ENCODE measurements around the gene SRGAP3.

The SRGAP3 gene

DNA sequence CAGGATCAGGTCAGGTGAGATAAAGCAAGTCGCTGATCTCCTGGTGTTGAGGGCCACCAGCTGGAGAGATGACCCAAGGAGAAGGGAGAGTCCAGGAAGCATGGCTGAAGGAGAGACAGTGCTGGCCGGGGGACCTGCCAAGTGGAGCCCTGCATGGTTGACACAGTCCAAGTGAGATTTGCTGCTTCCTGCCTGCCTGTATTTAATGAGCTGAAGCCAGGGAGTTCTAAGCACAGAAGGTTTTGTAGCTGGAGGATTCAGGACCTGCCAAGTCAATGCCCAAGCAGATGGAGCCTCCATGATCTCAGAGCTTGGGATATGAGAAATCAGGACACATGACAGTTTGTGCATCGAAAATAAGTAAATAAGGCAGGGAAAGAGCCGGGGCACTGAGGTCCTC, 125.6 kb downstream of the SRGAP3 start:
- no peak for TF ChIP-seq ZNF8 (CRISPR knock-in tag; IDR thresholded peaks at IDR 0.05)
- no peak for TF ChIP-seq GLIS3 (CRISPR knock-in tag; IDR thresholded peaks at IDR 0.05)
- TF ChIP-seq ARNTL (CRISPR knock-in tag; IDR thresholded peaks at IDR 0.05; ENCODE audit: borderline replicate concordance, low read depth), result no peak
- TF ChIP-seq RARB (CRISPR knock-in tag; IDR thresholded peaks at IDR 0.05), result no peak
- no peak for TF ChIP-seq SNAI2 (CRISPR knock-in tag; IDR thresholded peaks at IDR 0.05)
- TF ChIP-seq CSDC2 (CRISPR knock-in tag; IDR thresholded peaks at IDR 0.05), result no peak
- TF ChIP-seq, protein P1, sequence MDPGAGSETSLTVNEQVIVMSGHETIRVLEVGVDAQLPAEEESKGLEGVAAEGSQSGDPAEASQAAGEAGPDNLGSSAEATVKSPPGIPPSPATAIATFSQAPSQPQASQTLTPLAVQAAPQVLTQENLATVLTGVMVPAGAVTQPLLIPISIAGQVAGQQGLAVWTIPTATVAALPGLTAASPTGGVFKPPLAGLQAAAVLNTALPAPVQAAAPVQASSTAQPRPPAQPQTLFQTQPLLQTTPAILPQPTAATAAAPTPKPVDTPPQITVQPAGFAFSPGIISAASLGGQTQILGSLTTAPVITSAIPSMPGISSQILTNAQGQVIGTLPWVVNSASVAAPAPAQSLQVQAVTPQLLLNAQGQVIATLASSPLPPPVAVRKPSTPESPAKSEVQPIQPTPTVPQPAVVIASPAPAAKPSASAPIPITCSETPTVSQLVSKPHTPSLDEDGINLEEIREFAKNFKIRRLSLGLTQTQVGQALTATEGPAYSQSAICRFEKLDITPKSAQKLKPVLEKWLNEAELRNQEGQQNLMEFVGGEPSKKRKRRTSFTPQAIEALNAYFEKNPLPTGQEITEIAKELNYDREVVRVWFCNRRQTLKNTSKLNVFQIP (CRISPR knock-in tag; IDR thresholded peaks at IDR 0.05; ENCODE audit: borderline replicate concordance, low read depth), result no peak
- no peak for ATAC-seq

DNA sequence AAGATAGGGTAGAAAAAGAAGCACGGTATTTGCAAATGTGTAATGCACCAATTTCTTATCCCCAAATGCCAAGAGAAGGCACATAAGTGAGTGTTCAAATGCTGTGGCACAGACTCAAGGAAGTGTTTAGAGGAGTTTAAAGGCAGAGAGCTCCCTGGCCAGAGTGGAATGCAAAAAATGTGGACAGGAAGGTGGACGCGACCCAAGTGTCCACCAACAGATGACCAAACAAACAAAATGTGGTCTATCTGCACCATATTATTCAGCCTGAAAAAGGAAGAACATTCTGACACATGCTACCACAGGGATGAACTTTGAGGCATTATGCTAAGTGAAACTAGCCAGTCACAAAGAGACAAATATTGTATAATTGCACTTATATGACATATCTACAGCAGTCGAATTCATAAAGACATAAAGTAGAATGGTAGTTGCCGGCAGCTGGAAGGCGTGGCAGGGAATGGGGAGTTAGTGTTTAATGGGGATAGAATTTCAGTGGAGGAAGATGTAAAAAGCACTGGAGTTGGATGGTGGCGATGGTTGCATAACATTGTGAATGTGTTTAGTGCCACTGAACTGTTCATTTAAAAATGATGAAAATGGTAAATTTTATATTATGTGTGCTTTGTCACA, 126.6 kb downstream of the SRGAP3 start:
- TF ChIP-seq BACH2 (CRISPR knock-in tag; IDR thresholded peaks at IDR 0.05; ENCODE audit: borderline replicate concordance) (no peak), ISL1 (CRISPR knock-in tag; IDR thresholded peaks at IDR 0.05) (no peak), ZFP30 (CRISPR knock-in tag; IDR thresholded peaks at IDR 0.05) (no peak)
- TF ChIP-seq, protein P1 (CRISPR knock-in tag; IDR thresholded peaks at IDR 0.05; ENCODE audit: borderline replicate concordance, low read depth), result no peak
- TF ChIP-seq, protein P2, sequence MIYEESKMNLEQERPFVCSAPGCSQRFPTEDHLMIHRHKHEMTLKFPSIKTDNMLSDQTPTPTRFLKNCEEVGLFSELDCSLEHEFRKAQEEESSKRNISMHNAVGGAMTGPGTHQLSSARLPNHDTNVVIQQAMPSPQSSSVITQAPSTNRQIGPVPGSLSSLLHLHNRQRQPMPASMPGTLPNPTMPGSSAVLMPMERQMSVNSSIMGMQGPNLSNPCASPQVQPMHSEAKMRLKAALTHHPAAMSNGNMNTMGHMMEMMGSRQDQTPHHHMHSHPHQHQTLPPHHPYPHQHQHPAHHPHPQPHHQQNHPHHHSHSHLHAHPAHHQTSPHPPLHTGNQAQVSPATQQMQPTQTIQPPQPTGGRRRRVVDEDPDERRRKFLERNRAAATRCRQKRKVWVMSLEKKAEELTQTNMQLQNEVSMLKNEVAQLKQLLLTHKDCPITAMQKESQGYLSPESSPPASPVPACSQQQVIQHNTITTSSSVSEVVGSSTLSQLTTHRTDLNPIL (CRISPR knock-in tag; IDR thresholded peaks at IDR 0.05; ENCODE audit: low read depth), result no peak
- no peak for ATAC-seq

DNA sequence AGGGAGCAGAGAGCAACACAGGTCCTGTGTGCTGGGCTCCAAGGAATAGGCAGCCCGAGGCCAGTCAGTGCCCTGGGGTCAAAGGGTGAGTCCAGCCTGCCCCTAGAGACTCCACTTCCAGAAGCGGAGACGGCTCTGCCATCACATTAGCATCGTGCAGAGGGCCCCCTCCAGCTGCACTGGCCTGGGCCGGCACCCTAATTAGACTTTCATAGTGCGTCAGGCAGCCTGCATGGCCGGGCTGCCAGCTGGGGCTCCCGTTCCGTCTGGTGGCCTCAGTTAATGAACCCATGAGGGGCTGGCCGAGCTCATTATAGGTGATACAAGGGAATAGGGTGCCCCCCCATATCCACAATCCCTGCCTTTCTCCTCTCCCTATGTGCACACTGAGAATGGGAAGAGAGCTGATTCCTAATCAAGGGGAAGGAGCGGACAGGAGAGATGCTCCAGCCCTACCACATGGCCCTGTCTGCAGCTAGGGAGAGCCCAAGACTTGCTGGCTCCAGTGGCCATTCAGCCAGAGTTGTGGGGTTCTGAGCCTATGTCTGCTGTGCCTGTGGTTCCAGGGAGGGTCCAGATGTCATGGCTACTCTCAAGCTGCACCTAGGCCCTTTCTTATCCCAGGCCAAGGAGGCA, 128.0 kb downstream of the SRGAP3 start:
- no peak for TF ChIP-seq ZNF565 (CRISPR knock-in tag; conservative IDR thresholded peaks at IDR 0.05; ENCODE audit: low read depth)
- ATAC-seq, result no peak

DNA sequence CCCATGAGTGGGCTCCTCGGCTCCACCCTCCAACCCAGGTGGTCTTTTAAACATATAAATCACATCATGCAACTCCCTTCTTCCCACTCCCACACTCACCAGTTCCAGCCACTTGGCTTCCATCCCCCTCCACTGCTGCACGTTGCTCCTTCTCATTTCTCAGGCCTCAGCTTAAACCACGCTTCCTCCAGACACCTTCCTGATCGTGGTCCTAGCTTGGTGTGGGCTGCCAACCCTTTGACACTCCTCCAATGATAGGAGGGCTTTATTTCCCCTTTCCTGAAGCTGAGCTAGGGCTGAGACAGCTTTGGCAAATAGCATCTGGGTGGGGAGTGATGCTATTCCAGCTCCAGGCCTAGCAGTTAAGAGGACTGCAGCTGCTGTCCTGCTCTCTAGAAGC, 130.1 kb downstream of the SRGAP3 start:
- TF ChIP-seq, protein P2 (CRISPR knock-in tag; IDR thresholded peaks at IDR 0.05; ENCODE audit: low read depth), result no peak
- TF ChIP-seq ESRRG (CRISPR knock-in tag; IDR thresholded peaks at IDR 0.05), result no peak
- no peak for TF ChIP-seq ZNF565 (CRISPR knock-in tag; conservative IDR thresholded peaks at IDR 0.05; ENCODE audit: low read depth)
- no peak for TF ChIP-seq CSDC2 (CRISPR knock-in tag; IDR thresholded peaks at IDR 0.05)
- no peak for TF ChIP-seq ZFP3 (CRISPR knock-in tag; IDR thresholded peaks at IDR 0.05)
- no peak for TF ChIP-seq TOX (CRISPR knock-in tag; IDR thresholded peaks at IDR 0.05; ENCODE audit: borderline replicate concordance)
- no peak for TF ChIP-seq ARNTL (CRISPR knock-in tag; IDR thresholded peaks at IDR 0.05; ENCODE audit: borderline replicate concordance, low read depth)
- ATAC-seq, result no peak

DNA sequence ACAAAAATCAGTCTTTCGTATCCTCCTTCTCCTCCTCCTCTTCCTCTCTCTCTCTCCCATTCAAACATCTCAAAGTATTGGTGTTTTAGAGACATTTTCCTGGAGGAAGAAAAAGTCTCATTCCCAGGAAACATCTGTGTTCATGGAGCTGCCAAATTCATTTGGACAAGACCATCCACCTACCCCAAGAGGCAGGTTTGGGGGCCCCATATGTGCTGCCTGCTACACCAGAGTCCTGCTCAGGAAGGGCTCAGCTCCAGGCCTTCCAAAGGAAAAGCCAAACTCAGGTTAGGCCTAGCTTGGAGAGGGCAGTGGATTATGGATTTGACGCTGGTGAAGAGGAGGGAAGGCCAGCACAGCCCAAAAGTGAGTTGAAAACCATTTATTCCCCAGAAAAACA, 131.2 kb downstream of the SRGAP3 start:
- TF ChIP-seq SNAI2 (CRISPR knock-in tag; IDR thresholded peaks at IDR 0.05), result no peak
- TF ChIP-seq, protein P3, sequence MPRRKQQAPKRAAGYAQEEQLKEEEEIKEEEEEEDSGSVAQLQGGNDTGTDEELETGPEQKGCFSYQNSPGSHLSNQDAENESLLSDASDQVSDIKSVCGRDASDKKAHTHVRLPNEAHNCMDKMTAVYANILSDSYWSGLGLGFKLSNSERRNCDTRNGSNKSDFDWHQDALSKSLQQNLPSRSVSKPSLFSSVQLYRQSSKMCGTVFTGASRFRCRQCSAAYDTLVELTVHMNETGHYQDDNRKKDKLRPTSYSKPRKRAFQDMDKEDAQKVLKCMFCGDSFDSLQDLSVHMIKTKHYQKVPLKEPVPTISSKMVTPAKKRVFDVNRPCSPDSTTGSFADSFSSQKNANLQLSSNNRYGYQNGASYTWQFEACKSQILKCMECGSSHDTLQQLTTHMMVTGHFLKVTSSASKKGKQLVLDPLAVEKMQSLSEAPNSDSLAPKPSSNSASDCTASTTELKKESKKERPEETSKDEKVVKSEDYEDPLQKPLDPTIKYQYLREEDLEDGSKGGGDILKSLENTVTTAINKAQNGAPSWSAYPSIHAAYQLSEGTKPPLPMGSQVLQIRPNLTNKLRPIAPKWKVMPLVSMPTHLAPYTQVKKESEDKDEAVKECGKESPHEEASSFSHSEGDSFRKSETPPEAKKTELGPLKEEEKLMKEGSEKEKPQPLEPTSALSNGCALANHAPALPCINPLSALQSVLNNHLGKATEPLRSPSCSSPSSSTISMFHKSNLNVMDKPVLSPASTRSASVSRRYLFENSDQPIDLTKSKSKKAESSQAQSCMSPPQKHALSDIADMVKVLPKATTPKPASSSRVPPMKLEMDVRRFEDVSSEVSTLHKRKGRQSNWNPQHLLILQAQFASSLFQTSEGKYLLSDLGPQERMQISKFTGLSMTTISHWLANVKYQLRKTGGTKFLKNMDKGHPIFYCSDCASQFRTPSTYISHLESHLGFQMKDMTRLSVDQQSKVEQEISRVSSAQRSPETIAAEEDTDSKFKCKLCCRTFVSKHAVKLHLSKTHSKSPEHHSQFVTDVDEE (CRISPR knock-in tag; IDR thresholded peaks at IDR 0.05), result no peak
- TF ChIP-seq TOX (CRISPR knock-in tag; IDR thresholded peaks at IDR 0.05; ENCODE audit: borderline replicate concordance), result no peak
- no peak for TF ChIP-seq CSDC2 (CRISPR knock-in tag; IDR thresholded peaks at IDR 0.05)
- TF ChIP-seq BACH2 (CRISPR knock-in tag; IDR thresholded peaks at IDR 0.05; ENCODE audit: borderline replicate concordance), result no peak
- no peak for TF ChIP-seq GLIS3 (CRISPR knock-in tag; IDR thresholded peaks at IDR 0.05)
- TF ChIP-seq, protein P1 (CRISPR knock-in tag; IDR thresholded peaks at IDR 0.05; ENCODE audit: borderline replicate concordance, low read depth), result no peak
- no peak for TF ChIP-seq ISL1 (CRISPR knock-in tag; IDR thresholded peaks at IDR 0.05)
- no peak for TF ChIP-seq OSR1 (CRISPR knock-in tag; IDR thresholded peaks at IDR 0.05)
- no peak for TF ChIP-seq ESRRG (CRISPR knock-in tag; IDR thresholded peaks at IDR 0.05)
- TF ChIP-seq ZFP30 (CRISPR knock-in tag; IDR thresholded peaks at IDR 0.05), result no peak
- TF ChIP-seq, protein P4, sequence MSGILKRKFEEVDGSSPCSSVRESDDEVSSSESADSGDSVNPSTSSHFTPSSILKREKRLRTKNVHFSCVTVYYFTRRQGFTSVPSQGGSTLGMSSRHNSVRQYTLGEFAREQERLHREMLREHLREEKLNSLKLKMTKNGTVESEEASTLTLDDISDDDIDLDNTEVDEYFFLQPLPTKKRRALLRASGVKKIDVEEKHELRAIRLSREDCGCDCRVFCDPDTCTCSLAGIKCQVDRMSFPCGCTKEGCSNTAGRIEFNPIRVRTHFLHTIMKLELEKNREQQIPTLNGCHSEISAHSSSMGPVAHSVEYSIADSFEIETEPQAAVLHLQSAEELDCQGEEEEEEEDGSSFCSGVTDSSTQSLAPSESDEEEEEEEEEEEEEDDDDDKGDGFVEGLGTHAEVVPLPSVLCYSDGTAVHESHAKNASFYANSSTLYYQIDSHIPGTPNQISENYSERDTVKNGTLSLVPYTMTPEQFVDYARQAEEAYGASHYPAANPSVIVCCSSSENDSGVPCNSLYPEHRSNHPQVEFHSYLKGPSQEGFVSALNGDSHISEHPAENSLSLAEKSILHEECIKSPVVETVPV (CRISPR knock-in tag; IDR thresholded peaks at IDR 0.05), result no peak
- TF ChIP-seq ZFP3 (CRISPR knock-in tag; IDR thresholded peaks at IDR 0.05), result no peak
- no peak for TF ChIP-seq ARNTL (CRISPR knock-in tag; IDR thresholded peaks at IDR 0.05; ENCODE audit: borderline replicate concordance, low read depth)
- no peak for ATAC-seq
